Astrocyte (in vitro differentiated cells and primary cell): ENCODE results near the gene ZFR.

ENCODE experiments used
- EZH2 ChIP-seq: IDR thresholded peaks from 2 replicates; pipeline ENCODE4 v1.6.1; 2012; ENCODE audit warnings: mild to moderate bottlenecking, low read length, inconsistent platforms; ENCODE audit not compliant: insufficient read depth
- TF ChIP-seq, protein P1 (sequence below): IDR thresholded peaks from 2 replicates; pipeline ENCODE4 v1.5.1; 2011; ENCODE audit warnings: low read depth, mild to moderate bottlenecking, inconsistent platforms, low read length, moderate library complexity; ENCODE audit not compliant: insufficient read depth

DNA sequence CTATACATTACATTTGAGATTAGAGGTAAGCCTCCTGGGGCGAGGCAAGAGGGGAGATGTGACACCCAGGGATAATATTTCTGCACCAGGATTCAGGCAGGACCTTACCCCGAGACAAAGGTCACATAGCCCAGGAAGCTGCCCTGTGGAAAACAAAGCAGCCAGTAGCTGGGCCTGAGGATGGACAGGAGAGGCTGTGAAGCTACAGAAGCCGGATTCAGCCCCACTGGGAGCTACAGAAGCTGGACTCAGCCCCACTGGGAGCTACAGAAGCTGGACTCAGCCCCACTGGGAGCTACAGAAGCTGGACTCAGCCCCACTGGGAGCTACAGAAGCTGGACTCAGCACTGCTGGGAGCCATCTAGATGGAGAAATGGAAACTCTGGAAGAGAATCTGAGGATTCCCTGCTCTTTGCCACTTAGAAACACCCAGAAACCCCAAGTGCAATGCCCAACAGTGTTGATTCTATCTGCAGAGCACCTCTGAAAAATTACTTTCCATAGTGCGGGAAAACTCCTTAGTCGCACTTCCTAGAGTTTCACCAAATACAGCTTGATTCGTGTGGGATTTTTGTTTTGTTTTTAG lies 46.5 kb upstream of the ZFR start:
- TF ChIP-seq EZH2: no peak
- TF ChIP-seq, protein P1, sequence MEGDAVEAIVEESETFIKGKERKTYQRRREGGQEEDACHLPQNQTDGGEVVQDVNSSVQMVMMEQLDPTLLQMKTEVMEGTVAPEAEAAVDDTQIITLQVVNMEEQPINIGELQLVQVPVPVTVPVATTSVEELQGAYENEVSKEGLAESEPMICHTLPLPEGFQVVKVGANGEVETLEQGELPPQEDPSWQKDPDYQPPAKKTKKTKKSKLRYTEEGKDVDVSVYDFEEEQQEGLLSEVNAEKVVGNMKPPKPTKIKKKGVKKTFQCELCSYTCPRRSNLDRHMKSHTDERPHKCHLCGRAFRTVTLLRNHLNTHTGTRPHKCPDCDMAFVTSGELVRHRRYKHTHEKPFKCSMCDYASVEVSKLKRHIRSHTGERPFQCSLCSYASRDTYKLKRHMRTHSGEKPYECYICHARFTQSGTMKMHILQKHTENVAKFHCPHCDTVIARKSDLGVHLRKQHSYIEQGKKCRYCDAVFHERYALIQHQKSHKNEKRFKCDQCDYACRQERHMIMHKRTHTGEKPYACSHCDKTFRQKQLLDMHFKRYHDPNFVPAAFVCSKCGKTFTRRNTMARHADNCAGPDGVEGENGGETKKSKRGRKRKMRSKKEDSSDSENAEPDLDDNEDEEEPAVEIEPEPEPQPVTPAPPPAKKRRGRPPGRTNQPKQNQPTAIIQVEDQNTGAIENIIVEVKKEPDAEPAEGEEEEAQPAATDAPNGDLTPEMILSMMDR: no peak
